ENCODE results near the gene MALRD1. TPM values are rescaled to one million over a fixed set of nuclear protein-coding genes. Genes with fewer than 3 reads are reported as not detected.

Gene MALRD1
- total RNA-seq, 5 donors from 2014 or later (not counting 1 experiment from before 2014, with no cell fraction given): 0.32 TPM; not detected in 4

DNA sequence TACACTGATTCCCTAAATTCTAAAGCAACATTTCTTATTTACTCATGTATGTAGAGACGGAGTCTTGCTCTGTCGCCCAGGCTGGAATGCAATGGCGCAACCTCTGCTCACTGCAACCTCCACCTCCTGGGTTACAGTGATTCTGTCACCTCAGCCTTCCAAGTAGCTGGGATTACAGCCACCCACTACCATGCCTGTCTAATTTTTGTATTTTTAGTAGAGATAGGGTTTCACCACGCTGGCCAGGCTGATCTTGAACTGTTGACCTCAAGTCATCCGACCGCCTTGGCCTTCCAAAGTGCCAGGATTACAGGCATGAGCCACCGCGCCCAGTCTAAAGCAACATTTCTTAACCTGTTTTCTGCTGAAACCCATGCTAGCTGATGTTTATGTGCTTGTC is 540.0 kb downstream of the MALRD1 start:
- POLR2A ChIA-PET: no interaction called here
- no peak for DNase-seq

DNA sequence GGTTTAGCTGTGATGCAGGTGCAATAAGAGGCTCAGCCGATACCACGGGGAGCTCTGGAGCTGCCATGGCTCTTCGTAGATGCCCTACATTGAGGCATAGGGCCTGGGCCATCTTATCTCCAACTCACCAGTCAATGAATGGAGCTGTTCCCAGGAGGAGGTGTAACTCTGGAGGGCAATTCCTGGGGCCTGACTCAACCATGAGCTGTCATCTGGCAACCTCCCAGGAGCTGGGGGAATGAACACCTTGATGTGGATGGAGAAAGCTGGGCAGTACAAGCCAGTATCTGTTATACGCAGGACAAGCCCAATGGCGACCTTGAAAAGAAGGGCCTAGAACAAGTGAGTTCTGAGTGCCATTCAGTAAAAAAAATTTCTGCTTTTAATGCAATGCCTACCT is 543.7 kb downstream of the MALRD1 start:
- ChIA-PET POLR2A (no interaction called here), CTCF (interaction anchor here in 1 of 2 donors (0.7 kb wide), 2 partner anchors 138 to 1478 kb away, joined by 4 to 9 read pairs; no protein-coding TSS in a partner anchor)
- no peaks in the 10 kb centered on the region for H3K36me3 ChIP-seq (ENCODE audit: control insufficient read depth in 2 of 2, extremely low read depth in 1 of 2, insufficient read depth in 1 of 2, low read length in 1 of 2)
- no peak overlapping the region for H3K4me3 ChIP-seq (ENCODE audit: control insufficient read depth in 1 of 2, extremely low read depth in 1 of 2, low read length in 1 of 2)
- no peaks in the 10 kb centered on the region for H3K4me1 Mint-ChIP-seq
- H3K4me1 ChIP-seq (ENCODE audit: control insufficient read depth in 1 of 2, extremely low read depth in 1 of 2, insufficient read depth in 2 of 2, low read length in 2 of 2): no peaks in the 10 kb centered on the region
- H3K9me3 ChIP-seq: no peaks in the 10 kb centered on the region
- ATAC-seq (replicated peaks in 1 of 4) (no peak), DNase-seq (no peak)
- no peaks in the 10 kb centered on the region for H3K36me3 Mint-ChIP-seq
- 83% methylated on average over 2 of the region's 5 CpGs for WGBS (ENCODE audit: insufficient coverage)
- no peak overlapping the region for H3K4me3 Mint-ChIP-seq
- no peaks in the 10 kb centered on the region for H3K27me3 Mint-ChIP-seq
- no peaks in the 10 kb centered on the region for H3K27me3 ChIP-seq (replicated peaks in 1 of 2; ENCODE audit: control insufficient read depth in 2 of 2, extremely low read depth in 1 of 2, insufficient read depth in 2 of 2, low read length in 1 of 2)
- no peak overlapping the region for H3K27ac ChIP-seq (ENCODE audit: low read length)
- peaks cover 0 to 7% (median 3%) of the 10 kb centered on the region in 3 donors for H3K9me3 Mint-ChIP-seq
- no peak overlapping the region for H3K27ac Mint-ChIP-seq

More for the DNA sequence above, 540.0 kb downstream of the MALRD1 start:
- H3K4me3 ChIP-seq (ENCODE audit: control insufficient read depth in 1 of 2, extremely low read depth in 1 of 2, low read length in 1 of 2): no peak overlapping the region
- no peaks in the 10 kb centered on the region for H3K4me1 ChIP-seq (ENCODE audit: control insufficient read depth in 1 of 2, extremely low read depth in 1 of 2, insufficient read depth in 2 of 2, low read length in 2 of 2)
- no peak overlapping the region for H3K27ac ChIP-seq (ENCODE audit: low read length)
- Mint-ChIP-seq H3K9me3 (peaks cover 3 to 12% (median 3%) of the 10 kb centered on the region in 3 donors), H3K27me3 (no peaks in the 10 kb centered on the region), H3K4me3 (no peak overlapping the region), H3K27ac (no peak overlapping the region), H3K4me1 (no peaks in the 10 kb centered on the region), H3K36me3 (no peaks in the 10 kb centered on the region)
- CTCF ChIA-PET: no interaction called here
- H3K36me3 ChIP-seq (ENCODE audit: control insufficient read depth in 2 of 2, extremely low read depth in 1 of 2, insufficient read depth in 1 of 2, low read length in 1 of 2): no peaks in the 10 kb centered on the region
- H3K27me3 ChIP-seq (replicated peaks in 1 of 2; ENCODE audit: control insufficient read depth in 2 of 2, extremely low read depth in 1 of 2, insufficient read depth in 2 of 2, low read length in 1 of 2): no peaks in the 10 kb centered on the region
- no peak for ATAC-seq (replicated peaks in 1 of 4)
- no peaks in the 10 kb centered on the region for H3K9me3 ChIP-seq
- 57% methylated on average over 3 of the region's 8 CpGs for WGBS (ENCODE audit: insufficient coverage)

DNA sequence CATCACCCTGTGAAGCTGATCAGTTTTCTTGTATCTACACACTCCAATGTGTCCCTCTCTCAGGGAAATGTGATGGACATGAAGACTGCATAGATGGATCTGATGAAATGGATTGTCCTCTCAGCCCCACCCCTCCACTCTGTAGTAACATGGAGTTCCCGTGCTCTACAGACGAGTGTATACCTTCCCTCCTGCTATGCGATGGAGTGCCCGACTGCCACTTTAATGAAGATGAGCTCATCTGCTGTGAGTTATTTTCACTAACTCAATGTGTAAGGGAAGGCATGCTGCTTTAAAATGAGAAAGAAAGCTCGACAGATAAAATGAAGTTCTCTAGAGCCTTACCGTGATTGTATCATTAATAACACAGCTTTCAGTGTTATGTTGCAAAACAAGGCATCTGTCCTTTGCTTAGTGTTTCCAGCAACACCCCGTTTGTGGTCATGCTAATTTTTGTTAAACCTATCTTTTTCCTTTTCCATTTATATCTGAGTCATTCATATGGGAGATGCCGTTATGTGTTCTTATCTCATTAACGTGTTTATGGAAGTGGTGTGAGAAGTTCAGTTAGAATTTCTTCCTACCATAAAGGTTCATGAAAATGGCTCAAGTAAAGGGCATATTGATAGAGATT is 546.7 kb downstream of the MALRD1 start:
- Histone ChIP-seq H3K36me3 (ENCODE audit: control insufficient read depth in 2 of 2, extremely low read depth in 1 of 2, insufficient read depth in 1 of 2, low read length in 1 of 2) (no peaks in the 10 kb centered on the region), H3K27me3 (replicated peaks in 1 of 2; ENCODE audit: control insufficient read depth in 2 of 2, extremely low read depth in 1 of 2, insufficient read depth in 2 of 2, low read length in 1 of 2) (no peaks in the 10 kb centered on the region), H3K27ac (ENCODE audit: low read length) (no peak overlapping the region), H3K9me3 (no peaks in the 10 kb centered on the region), H3K4me3 (ENCODE audit: control insufficient read depth in 1 of 2, extremely low read depth in 1 of 2, low read length in 1 of 2) (no peak overlapping the region), H3K4me1 (ENCODE audit: control insufficient read depth in 1 of 2, extremely low read depth in 1 of 2, insufficient read depth in 2 of 2, low read length in 2 of 2) (no peaks in the 10 kb centered on the region)
- Mint-ChIP-seq H3K9me3 (peaks cover 2 to 8% (median 6%) of the 10 kb centered on the region in 3 donors), H3K4me1 (no peaks in the 10 kb centered on the region), H3K27me3 (no peaks in the 10 kb centered on the region), H3K27ac (no peak overlapping the region), H3K36me3 (no peaks in the 10 kb centered on the region), H3K4me3 (no peak overlapping the region)
- POLR2A ChIA-PET: no interaction called here
- DNase-seq (no peak), ATAC-seq (replicated peaks in 1 of 4) (no peak)
- WGBS (ENCODE audit: insufficient coverage): 70% methylated on average over 2 of the region's 9 CpGs
- CTCF ChIA-PET: no interaction called here

DNA sequence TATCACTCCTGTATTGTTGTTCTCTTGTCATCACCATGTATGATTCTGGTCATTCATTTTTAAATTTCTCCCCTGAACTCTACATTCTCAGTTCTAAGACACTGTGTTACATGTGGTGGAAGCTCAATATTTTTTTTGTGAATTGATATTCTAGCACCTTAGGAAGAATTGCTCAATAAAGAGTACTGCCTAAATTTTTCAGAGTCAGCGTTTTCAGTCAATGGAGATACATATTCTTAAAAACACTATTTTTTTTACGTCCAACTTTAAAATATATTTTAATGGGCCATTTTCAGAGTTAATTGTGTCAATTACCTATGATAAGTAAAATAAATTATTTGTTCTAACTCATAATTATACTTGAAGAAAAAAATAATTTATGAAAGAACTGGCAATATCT is 557.2 kb downstream of the MALRD1 start:
- ChIA-PET CTCF (no interaction called here), POLR2A (no interaction called here)
- Mint-ChIP-seq H3K36me3 (no peaks in the 10 kb centered on the region), H3K27ac (no peak overlapping the region), H3K4me3 (no peak overlapping the region), H3K9me3 (peaks cover 3 to 5% (median 4%) of the 10 kb centered on the region in 3 donors), H3K4me1 (no peaks in the 10 kb centered on the region), H3K27me3 (no peaks in the 10 kb centered on the region)
- Histone ChIP-seq H3K36me3 (ENCODE audit: control insufficient read depth in 2 of 2, extremely low read depth in 1 of 2, insufficient read depth in 1 of 2, low read length in 1 of 2) (no peaks in the 10 kb centered on the region), H3K9me3 (no peaks in the 10 kb centered on the region), H3K27ac (ENCODE audit: low read length) (no peak overlapping the region), H3K27me3 (replicated peaks in 1 of 2; ENCODE audit: control insufficient read depth in 2 of 2, extremely low read depth in 1 of 2, insufficient read depth in 2 of 2, low read length in 1 of 2) (no peaks in the 10 kb centered on the region), H3K4me3 (ENCODE audit: control insufficient read depth in 1 of 2, extremely low read depth in 1 of 2, low read length in 1 of 2) (no peak overlapping the region), H3K4me1 (ENCODE audit: control insufficient read depth in 1 of 2, extremely low read depth in 1 of 2, insufficient read depth in 2 of 2, low read length in 2 of 2) (no peaks in the 10 kb centered on the region)
- WGBS (ENCODE audit: insufficient coverage): no CpG with 5 or more reads among the region's 2 CpGs
- ATAC-seq (replicated peaks in 1 of 4): no peak
- DNase-seq: no peak

DNA sequence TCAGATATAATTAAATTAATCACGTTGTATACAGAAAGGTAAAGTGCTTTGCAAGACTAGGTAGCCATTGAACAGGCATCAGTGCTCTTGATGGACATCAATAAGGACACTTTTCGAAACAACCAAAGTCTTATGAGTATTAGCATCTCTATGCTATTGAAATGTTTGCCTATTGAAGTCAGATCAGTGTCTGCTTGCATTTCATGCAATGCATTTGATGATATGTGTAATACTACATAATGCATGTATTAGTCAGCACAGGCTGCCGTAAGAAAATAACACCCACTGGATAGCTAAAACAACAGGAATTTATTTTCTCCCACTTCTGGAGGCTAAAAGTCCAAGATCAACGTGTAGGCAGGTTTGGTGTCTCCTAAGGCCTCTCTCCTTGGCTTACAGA is 558.4 kb downstream of the MALRD1 start:
- 59% methylated on average over 2 of the region's 4 CpGs for WGBS (ENCODE audit: insufficient coverage)
- Histone ChIP-seq H3K9me3 (no peaks in the 10 kb centered on the region), H3K27me3 (replicated peaks in 1 of 2; ENCODE audit: control insufficient read depth in 2 of 2, extremely low read depth in 1 of 2, insufficient read depth in 2 of 2, low read length in 1 of 2) (no peaks in the 10 kb centered on the region), H3K4me1 (ENCODE audit: control insufficient read depth in 1 of 2, extremely low read depth in 1 of 2, insufficient read depth in 2 of 2, low read length in 2 of 2) (no peaks in the 10 kb centered on the region), H3K4me3 (ENCODE audit: control insufficient read depth in 1 of 2, extremely low read depth in 1 of 2, low read length in 1 of 2) (no peak overlapping the region), H3K36me3 (ENCODE audit: control insufficient read depth in 2 of 2, extremely low read depth in 1 of 2, insufficient read depth in 1 of 2, low read length in 1 of 2) (no peaks in the 10 kb centered on the region), H3K27ac (ENCODE audit: low read length) (no peak overlapping the region)
- H3K4me3 Mint-ChIP-seq: no peak overlapping the region
- H3K27me3 Mint-ChIP-seq: no peaks in the 10 kb centered on the region
- POLR2A ChIA-PET: no interaction called here
- CTCF ChIA-PET: no interaction called here
- H3K27ac Mint-ChIP-seq: no peak overlapping the region
- no peaks in the 10 kb centered on the region for H3K4me1 Mint-ChIP-seq
- no peaks in the 10 kb centered on the region for H3K36me3 Mint-ChIP-seq
- no peak for DNase-seq
- peaks cover 4 to 5% (median 4%) of the 10 kb centered on the region in 3 donors for H3K9me3 Mint-ChIP-seq
- ATAC-seq (replicated peaks in 1 of 4): no peak

DNA sequence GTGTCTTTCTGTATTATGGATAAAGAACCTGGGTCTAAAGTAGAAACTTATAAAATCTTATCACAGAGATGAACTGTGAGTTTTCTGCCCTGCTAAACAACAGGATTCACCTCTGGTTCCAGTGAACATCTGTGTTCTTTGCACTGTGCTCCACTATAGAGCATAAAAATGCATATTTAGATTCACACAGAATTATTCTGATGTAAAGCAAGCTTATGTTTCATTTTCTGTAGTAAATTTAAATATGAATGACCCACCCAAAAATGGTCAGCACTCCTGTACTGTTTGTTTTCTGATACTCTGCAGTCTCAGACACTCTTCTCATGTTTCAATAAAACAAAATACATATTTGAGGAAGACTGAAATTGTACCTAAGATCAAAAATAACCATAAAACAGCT is 563.2 kb downstream of the MALRD1 start:
- H3K27me3 ChIP-seq (replicated peaks in 1 of 2; ENCODE audit: control insufficient read depth in 2 of 2, extremely low read depth in 1 of 2, insufficient read depth in 2 of 2, low read length in 1 of 2): no peaks in the 10 kb centered on the region
- no peaks in the 10 kb centered on the region for H3K9me3 ChIP-seq
- Mint-ChIP-seq H3K27ac (no peak overlapping the region), H3K4me1 (no peaks in the 10 kb centered on the region), H3K27me3 (no peaks in the 10 kb centered on the region), H3K4me3 (no peak overlapping the region), H3K36me3 (no peaks in the 10 kb centered on the region), H3K9me3 (peaks cover 3 to 8% (median 4%) of the 10 kb centered on the region in 3 donors)
- H3K36me3 ChIP-seq (ENCODE audit: control insufficient read depth in 2 of 2, extremely low read depth in 1 of 2, insufficient read depth in 1 of 2, low read length in 1 of 2): no peaks in the 10 kb centered on the region
- no peaks in the 10 kb centered on the region for H3K4me1 ChIP-seq (ENCODE audit: control insufficient read depth in 1 of 2, extremely low read depth in 1 of 2, insufficient read depth in 2 of 2, low read length in 2 of 2)
- no peak overlapping the region for H3K4me3 ChIP-seq (ENCODE audit: control insufficient read depth in 1 of 2, extremely low read depth in 1 of 2, low read length in 1 of 2)
- ATAC-seq (replicated peaks in 1 of 4) (no peak), DNase-seq (no peak)
- no peak overlapping the region for H3K27ac ChIP-seq (ENCODE audit: low read length)
- POLR2A ChIA-PET: no interaction called here
- CTCF ChIA-PET: no interaction called here

DNA sequence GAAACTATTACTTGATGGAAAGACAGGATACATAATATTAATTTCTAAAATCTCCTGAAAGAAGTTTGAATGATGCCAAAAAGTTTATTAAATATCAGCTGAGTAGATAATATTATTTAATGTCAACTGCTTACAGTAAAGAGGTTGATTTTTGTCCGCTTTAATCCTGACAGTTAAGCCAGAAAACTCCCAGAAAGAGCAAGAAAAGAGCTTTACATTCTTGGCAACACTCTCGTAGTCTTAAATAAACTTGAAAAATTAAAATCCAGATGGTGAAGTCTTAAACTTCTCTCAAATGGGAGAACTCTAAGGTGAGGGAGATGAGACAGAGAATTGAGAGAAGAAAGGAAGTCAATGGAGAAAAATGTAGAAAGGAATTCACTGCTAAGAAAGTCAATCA is 568.4 kb downstream of the MALRD1 start:
- Mint-ChIP-seq H3K4me1 (no peaks in the 10 kb centered on the region), H3K36me3 (no peaks in the 10 kb centered on the region), H3K27me3 (no peaks in the 10 kb centered on the region), H3K27ac (no peak overlapping the region), H3K9me3 (peaks cover 3 to 8% (median 7%) of the 10 kb centered on the region in 3 donors), H3K4me3 (no peak overlapping the region)
- H3K27ac ChIP-seq (ENCODE audit: low read length): no peak overlapping the region
- H3K4me1 ChIP-seq (ENCODE audit: control insufficient read depth in 1 of 2, extremely low read depth in 1 of 2, insufficient read depth in 2 of 2, low read length in 2 of 2): no peaks in the 10 kb centered on the region
- no peaks in the 10 kb centered on the region for H3K36me3 ChIP-seq (ENCODE audit: control insufficient read depth in 2 of 2, extremely low read depth in 1 of 2, insufficient read depth in 1 of 2, low read length in 1 of 2)
- no peak overlapping the region for H3K4me3 ChIP-seq (ENCODE audit: control insufficient read depth in 1 of 2, extremely low read depth in 1 of 2, low read length in 1 of 2)
- ChIA-PET POLR2A (no interaction called here), CTCF (interaction anchor here in 1 of 2 donors (0.6 kb wide), 1 partner anchor 106 kb away, joined by 3 read pairs; no protein-coding TSS in a partner anchor)
- no peak for DNase-seq
- H3K27me3 ChIP-seq (replicated peaks in 1 of 2; ENCODE audit: control insufficient read depth in 2 of 2, extremely low read depth in 1 of 2, insufficient read depth in 2 of 2, low read length in 1 of 2): no peaks in the 10 kb centered on the region
- WGBS (ENCODE audit: insufficient coverage): no CpG with 5 or more reads among the region's 2 CpGs
- H3K9me3 ChIP-seq: no peaks in the 10 kb centered on the region
- ATAC-seq (replicated peaks in 1 of 4): no peak
